OCI-LY1 (cell line): ENCODE results near the gene GOLM1.

ENCODE experiments used
- EZH2 ChIP-seq: fragments of 200-600 bp; sonication (generic), shearing (Covaris generic); IDR thresholded peaks from 2 replicates; pipeline ENCODE4 v1.8.0; 2017; ENCODE audit warnings: borderline replicate concordance, mixed run types, mild to moderate bottlenecking, antibody characterized with exemption, low read length, moderate library complexity, mixed read lengths
- TF ChIP-seq, protein P1 (sequence below): fragments of 200-600 bp; sonication (generic), shearing (Covaris generic); IDR thresholded peaks from 2 replicates; pipeline ENCODE4 v1.5.1; 2017; ENCODE audit warnings: mild to moderate bottlenecking, antibody characterized with exemption, low read length, moderate library complexity, mixed read lengths

DNA sequence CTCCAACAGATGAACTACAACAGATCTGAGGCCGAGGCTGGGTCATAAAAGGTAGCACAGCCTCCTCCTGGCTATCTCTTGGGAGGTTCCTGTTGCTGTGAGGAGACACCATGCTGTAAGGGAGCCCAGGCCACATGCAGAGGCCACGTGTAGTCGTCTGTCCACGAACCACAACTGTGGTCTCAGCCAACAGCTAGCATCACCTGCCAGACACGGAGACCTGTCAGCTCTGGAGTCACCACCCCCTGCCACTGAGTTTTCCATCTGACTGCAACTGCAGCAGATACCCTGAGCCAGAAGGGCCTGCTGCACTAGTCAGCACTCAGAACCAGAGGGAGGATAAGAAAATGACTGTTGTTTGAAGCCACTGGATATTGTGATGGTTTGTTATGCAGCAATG is 12.7 kb upstream of the GOLM1 start:
- TF ChIP-seq, protein P1, sequence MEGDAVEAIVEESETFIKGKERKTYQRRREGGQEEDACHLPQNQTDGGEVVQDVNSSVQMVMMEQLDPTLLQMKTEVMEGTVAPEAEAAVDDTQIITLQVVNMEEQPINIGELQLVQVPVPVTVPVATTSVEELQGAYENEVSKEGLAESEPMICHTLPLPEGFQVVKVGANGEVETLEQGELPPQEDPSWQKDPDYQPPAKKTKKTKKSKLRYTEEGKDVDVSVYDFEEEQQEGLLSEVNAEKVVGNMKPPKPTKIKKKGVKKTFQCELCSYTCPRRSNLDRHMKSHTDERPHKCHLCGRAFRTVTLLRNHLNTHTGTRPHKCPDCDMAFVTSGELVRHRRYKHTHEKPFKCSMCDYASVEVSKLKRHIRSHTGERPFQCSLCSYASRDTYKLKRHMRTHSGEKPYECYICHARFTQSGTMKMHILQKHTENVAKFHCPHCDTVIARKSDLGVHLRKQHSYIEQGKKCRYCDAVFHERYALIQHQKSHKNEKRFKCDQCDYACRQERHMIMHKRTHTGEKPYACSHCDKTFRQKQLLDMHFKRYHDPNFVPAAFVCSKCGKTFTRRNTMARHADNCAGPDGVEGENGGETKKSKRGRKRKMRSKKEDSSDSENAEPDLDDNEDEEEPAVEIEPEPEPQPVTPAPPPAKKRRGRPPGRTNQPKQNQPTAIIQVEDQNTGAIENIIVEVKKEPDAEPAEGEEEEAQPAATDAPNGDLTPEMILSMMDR: no peak
- no peak for TF ChIP-seq EZH2
